GM12891 (cell line): ENCODE data around the gene BIK.

Experiments
- POLR2A ChIP-seq: IDR thresholded peaks from 2 replicates; pipeline ENCODE4 v1.6.1; 2011; ENCODE audit warnings: low read depth, low read length, control low read depth
- POLR2AphosphoS5 ChIP-seq: IDR thresholded peaks from 2 replicates; pipeline ENCODE4 v1.6.1; 2011; ENCODE audit warnings: low read depth, low read length, control low read depth
- POU2F2 ChIP-seq: IDR thresholded peaks from 2 replicates; pipeline ENCODE4 v1.6.1; 2011; ENCODE audit warnings: low read depth, mild to moderate bottlenecking, control low read depth, low read length, moderate library complexity
- SPI1 ChIP-seq: IDR thresholded peaks from 2 replicates; pipeline ENCODE4 v1.6.1; 2011; ENCODE audit warnings: low read depth, low read length, control low read depth

- no peak for TF ChIP-seq POLR2AphosphoS5
- TF ChIP-seq POU2F2 = no peak
- TF ChIP-seq POLR2A = no peak
- TF ChIP-seq SPI1 = no peak
These were observed 37.3 kb downstream of the BIK start for GRCh38 chr22:43147821-43148220.
